Measurements from ENCODE around the gene TTLL9.

DNA sequence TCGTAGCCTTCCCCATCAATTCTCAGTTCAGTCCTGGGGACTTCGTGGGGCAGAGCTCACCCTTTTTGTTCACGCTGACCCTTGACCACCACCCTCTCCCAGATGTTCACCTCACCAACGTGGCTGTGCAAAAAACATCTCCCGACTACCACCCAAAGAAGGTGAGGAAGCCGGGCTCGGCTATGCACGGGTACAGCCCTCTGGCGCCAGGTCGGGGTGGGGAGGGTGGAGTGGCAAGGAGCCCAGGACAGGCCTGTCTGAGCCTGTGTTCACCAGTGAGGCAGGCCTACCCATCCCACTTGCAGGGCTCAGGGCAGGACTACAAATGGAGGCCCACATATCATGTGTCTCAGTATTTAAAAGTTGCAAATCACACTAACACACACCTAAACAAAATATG, 63.3 kb downstream of the TTLL9 start:
- TF ChIP-seq, protein P1, sequence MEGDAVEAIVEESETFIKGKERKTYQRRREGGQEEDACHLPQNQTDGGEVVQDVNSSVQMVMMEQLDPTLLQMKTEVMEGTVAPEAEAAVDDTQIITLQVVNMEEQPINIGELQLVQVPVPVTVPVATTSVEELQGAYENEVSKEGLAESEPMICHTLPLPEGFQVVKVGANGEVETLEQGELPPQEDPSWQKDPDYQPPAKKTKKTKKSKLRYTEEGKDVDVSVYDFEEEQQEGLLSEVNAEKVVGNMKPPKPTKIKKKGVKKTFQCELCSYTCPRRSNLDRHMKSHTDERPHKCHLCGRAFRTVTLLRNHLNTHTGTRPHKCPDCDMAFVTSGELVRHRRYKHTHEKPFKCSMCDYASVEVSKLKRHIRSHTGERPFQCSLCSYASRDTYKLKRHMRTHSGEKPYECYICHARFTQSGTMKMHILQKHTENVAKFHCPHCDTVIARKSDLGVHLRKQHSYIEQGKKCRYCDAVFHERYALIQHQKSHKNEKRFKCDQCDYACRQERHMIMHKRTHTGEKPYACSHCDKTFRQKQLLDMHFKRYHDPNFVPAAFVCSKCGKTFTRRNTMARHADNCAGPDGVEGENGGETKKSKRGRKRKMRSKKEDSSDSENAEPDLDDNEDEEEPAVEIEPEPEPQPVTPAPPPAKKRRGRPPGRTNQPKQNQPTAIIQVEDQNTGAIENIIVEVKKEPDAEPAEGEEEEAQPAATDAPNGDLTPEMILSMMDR (IDR thresholded peaks at IDR 0.05; ENCODE audit: insufficient read depth, low read length), result no peak
- TF ChIP-seq POLR2AphosphoS5 (IDR thresholded peaks at IDR 0.05; ENCODE audit: low read depth), result no peak

Data from HL-60 (cell line).